ENCODE data around the gene RUSC1. TPM values are rescaled to one million over a fixed set of nuclear protein-coding genes. Genes with fewer than 3 reads are reported as not detected.

The RUSC1 gene
- total and polyA plus RNA-seq, 2 of the 8 experiments (the other 6 are each of a cell fraction or from before 2014, with no cell fraction given) = 54.6 to 90.4 TPM

GRCh38 chr1:155301342-155301841, 19.3 kb upstream of the RUSC1 start, which contains the start of gene PKLR:
Gene PKLR, minus strand, starts transcription at chr1:155301438. Its CDS starts 43 bp downstream, at chr1:155301395.
- POLR2A ChIA-PET (ENCODE audit: partially characterized antibody) = interaction anchor here (1.2 kb wide), 1 partner anchor 39 kb away, joined by 3 read pairs; the partner anchor contains the start of gene SCAMP3
- H3K27me3 ChIP-seq (replicated peaks in 1 of 4; ENCODE audit: control insufficient read depth in 3 of 4, extremely low read depth in 1 of 4, insufficient read depth in 3 of 4, low read length in 3 of 4) = no peaks in the 10 kb centered on the region; a peak in 2 of 7 replicates

More at GRCh38 chr1:155301342-155301841, 19.3 kb upstream of the RUSC1 start, which contains the start of gene PKLR:
- Histone ChIP-seq H3K14ac (ENCODE audit: insufficient read length) (no peak within 1 kb of the TSS), H3K23ac (ENCODE audit: insufficient read length) (no peak within 1 kb of the TSS), H4K5ac (ENCODE audit: insufficient read length, low read depth, low read length) (no peak within 1 kb of the TSS), H4K8ac (ENCODE audit: extremely low read depth, insufficient read depth, low read length) (no peak within 1 kb of the TSS; the same call in 1 of the 2 replicates), H3K4me2 (ENCODE audit: insufficient read depth in 1 of 2, low read depth in 2 of 2, low read length in 2 of 2) (no peak within 1 kb of the TSS), H3K4ac (replicated peaks; ENCODE audit: insufficient read length, low read depth, low read length) (no peak within 1 kb of the TSS), H2AFZ (ENCODE audit: low read length) (no peak within 1 kb of the TSS), H2BK12ac (ENCODE audit: low read depth, low read length) (no peak within 1 kb of the TSS), H3K79me2 (ENCODE audit: control insufficient read depth in 1 of 2, insufficient read depth in 2 of 2, low read length in 2 of 2) (no peaks in the 10 kb centered on the region), H3K9ac (replicated peaks in 1 of 4; ENCODE audit: extremely low read depth in 1 of 4, low read depth in 3 of 4, low read length in 3 of 4) (no peak within 1 kb of the TSS), H3K79me1 (ENCODE audit: low read depth, low read length) (no peaks in the 10 kb centered on the region), H4K91ac (replicated peaks; ENCODE audit: insufficient read length, low read length) (no peak within 1 kb of the TSS), H3K4me3 (ENCODE audit: extremely low read depth in 1 of 4, insufficient read depth in 2 of 4, low read depth in 3 of 4, low read length in 4 of 4) (no peak within 1 kb of the TSS), H3K4me1 (replicated peaks in 1 of 4; ENCODE audit: control insufficient read depth in 3 of 4, insufficient read depth in 4 of 4, low read length in 3 of 4) (peaks cover 0 to 10% (median 2%) of the 10 kb centered on the region in 4 experiments; a peak in 5 of 7 replicates), H2BK15ac (ENCODE audit: low read length) (no peak within 1 kb of the TSS), H3K18ac (ENCODE audit: extremely low read depth, low read length) (no peak within 1 kb of the TSS), H3K9me3 (ENCODE audit: insufficient read depth in 2 of 2, low read depth in 1 of 2, low read length in 1 of 2) (no peaks in the 10 kb centered on the region), H2AK5ac (ENCODE audit: low read depth, low read length) (peak within 1 kb of the TSS; percentile 65; the same call in 1 of the 2 replicates), H2BK120ac (replicated peaks; ENCODE audit: low read depth, low read length) (no peak within 1 kb of the TSS), H2BK5ac (ENCODE audit: low read depth, low read length) (no peak within 1 kb of the TSS), H2BK20ac (ENCODE audit: low read length) (no peak within 1 kb of the TSS), H3K36me3 (ENCODE audit: control insufficient read depth in 2 of 4, insufficient read depth in 4 of 4, low read length in 3 of 4) (no peaks in the 10 kb centered on the region), H4K20me1 (replicated peaks in 1 of 2; ENCODE audit: control insufficient read depth in 1 of 2, insufficient read depth in 2 of 2, low read length in 2 of 2) (no peaks in the 10 kb centered on the region), H3K23me2 (ENCODE audit: low read depth, low read length) (peaks cover under 1% of the 10 kb centered on the region; the same call in 1 of the 2 replicates), H3K56ac (replicated peaks; ENCODE audit: insufficient read length, low read depth, low read length) (no peak within 1 kb of the TSS), H3K27ac (ENCODE audit: low read depth, low read length) (no peak within 1 kb of the TSS)
- WGBS, 2 experiments (ENCODE audit: extremely low coverage in 1 of 2, insufficient coverage in 1 of 2, insufficient read length in 1 of 2, insufficient replicate concordance in 2 of 2, low coverage in 1 of 2, low lambda C conversion rate in 2 of 2, missing lambda C conversion rate in 1 of 2) = 96% methylated on average over 5 of the region's 5 CpGs; no CpG with 5 or more reads in 1 of the 2 experiments
- TF ChIP-seq CEBPB (IDR thresholded peaks at IDR 0.05; ENCODE audit: low read depth, low read length) (no peak), CHD1 (IDR thresholded peaks at IDR 0.05; ENCODE audit: low read depth, low read length) (no peak), TAF1 (IDR thresholded peaks at IDR 0.05; ENCODE audit: low read depth, low read length) (no peak), KDM5A (IDR thresholded peaks at IDR 0.05; ENCODE audit: low read length) (no peak)
- CTCF ChIA-PET (ENCODE audit: partially characterized antibody) = interaction anchor here (1.4 to 2.9 kb wide), 5 partner anchors 9 to 51 kb away, joined by 4 to 11 read pairs (median 7); no protein-coding TSS in a partner anchor
- FAIRE-seq = no peak
- no peak for DNase-seq (ENCODE audit: low read depth in 1 of 2, low spot score in 2 of 2)
